GM23338 (cell line): ENCODE data around the gene RAD51AP2. TPM values are rescaled to one million over a fixed set of nuclear protein-coding genes. Genes with fewer than 3 reads are reported as not detected.

Experiments
- ATAC-seq: fragments of 200-7000 bp; cut with Tn5 transposase; 3 replicates; pipeline ENCODE4 v1.9.1; 2020
- DNase-seq: peaks from one replicate; pipeline ENCODE4 v3.0.0-alpha.2; 2015; ENCODE audit warnings: low spot score
- H2AFZ ChIP-seq: fragments of 200-600 bp; sonication (generic); 2 replicates; pipeline ENCODE4 v1.8.0; 2016; ENCODE audit warnings: antibody characterized with exemption, mild to moderate bottlenecking, moderate library complexity
- H3F3A ChIP-seq: fragments of 200-600 bp; sonication (generic); replicated peaks from 2 replicates; pipeline ENCODE4 v1.8.0; 2017; ENCODE audit warnings: antibody characterized with exemption, mixed run types, low read depth
- H3K27ac ChIP-seq: fragments of 200-600 bp; sonication (generic); 2 replicates; pipeline ENCODE4 v1.6.1; 2016; ENCODE audit warnings: low read depth
- H3K27me3 ChIP-seq: fragments of 200-600 bp; sonication (generic); 2 replicates; pipeline ENCODE4 v1.8.0; 2016; ENCODE audit warnings: mild to moderate bottlenecking, mixed run types, moderate library complexity; ENCODE audit not compliant: insufficient read depth
- H3K36me3 ChIP-seq: fragments of 200-600 bp; sonication (generic); 2 replicates; pipeline ENCODE4 v1.8.0; 2016; ENCODE audit warnings: mild to moderate bottlenecking; ENCODE audit not compliant: insufficient read depth
- H3K4me1 ChIP-seq: fragments of 200-600 bp; sonication (generic); 2 replicates; pipeline ENCODE4 v1.8.0; 2016; ENCODE audit warnings: mild to moderate bottlenecking, moderate library complexity; ENCODE audit not compliant: insufficient read depth
- H3K4me2 ChIP-seq: fragments of 200-600 bp; sonication (generic); 2 replicates; pipeline ENCODE4 v1.7.1; 2017; ENCODE audit warnings: mixed run types
- H3K4me3 ChIP-seq: fragments of 200-600 bp; sonication (generic); 2 replicates; pipeline ENCODE4 v1.6.1; 2016; ENCODE audit warnings: mixed run types
- H3K79me2 ChIP-seq: fragments of 200-600 bp; sonication (generic); replicated peaks from 2 replicates; pipeline ENCODE4 v1.8.0; 2017; ENCODE audit warnings: mild to moderate bottlenecking; ENCODE audit not compliant: insufficient read depth
- H3K9me2 ChIP-seq: fragments of 200-600 bp; sonication (generic); 2 replicates; pipeline ENCODE4 v1.8.0; 2017; ENCODE audit not compliant: insufficient read depth
- H4K20me1 ChIP-seq: fragments of 200-600 bp; sonication (generic); replicated peaks from 2 replicates; pipeline ENCODE4 v1.8.0; 2017; ENCODE audit warnings: mild to moderate bottlenecking; ENCODE audit not compliant: insufficient read depth
- H3K27ac Mint-ChIP-seq: 2 replicates; pipeline ENCODE4 v1.8.0; 2020; ENCODE audit warnings: inconsistent platforms, mild to moderate bottlenecking, moderate library complexity, mixed read lengths
- H3K27me3 Mint-ChIP-seq: 3 replicates; pipeline ENCODE4 v1.8.0; 2022; ENCODE audit warnings: low read depth, mild to moderate bottlenecking, moderate library complexity, mixed read lengths, inconsistent platforms; ENCODE audit not compliant: insufficient read depth, poor library complexity
- H3K36me3 Mint-ChIP-seq: 3 replicates; pipeline ENCODE4 v1.8.0; 2021; ENCODE audit warnings: low read depth, mild to moderate bottlenecking, inconsistent platforms, moderate library complexity, mixed read lengths
- H3K4me1 Mint-ChIP-seq: 3 replicates; pipeline ENCODE4 v1.8.0; 2020; ENCODE audit warnings: mild to moderate bottlenecking, inconsistent platforms, mixed read lengths
- H3K4me3 Mint-ChIP-seq: 3 replicates; pipeline ENCODE4 v1.8.0; 2021; ENCODE audit warnings: moderate library complexity, mild to moderate bottlenecking, inconsistent platforms, mixed read lengths
- H3K9me3 Mint-ChIP-seq: 3 replicates; pipeline ENCODE4 v1.8.0; 2020; ENCODE audit warnings: moderate library complexity, mild to moderate bottlenecking, inconsistent platforms, mixed read lengths
- CREB1 ChIP-seq: fragments of 250-450 bp; sonication (Bioruptor Pico); IDR thresholded peaks from 2 replicates; pipeline ENCODE4 v1.5.0; 2020; ENCODE audit warnings: low read depth, mild to moderate bottlenecking, moderate library complexity
- ETS1 ChIP-seq: IDR thresholded peaks from 2 replicates; pipeline ENCODE4 v1.6.1; 2016; ENCODE audit warnings: antibody characterized with exemption
- EZH2 ChIP-seq: fragments of 200-600 bp; sonication (generic); IDR thresholded peaks from one replicate; pipeline ENCODE4 v1.8.0; 2017; ENCODE audit warnings: antibody characterized with exemption, mild to moderate bottlenecking, low read depth; ENCODE audit not compliant: unreplicated experiment
- EZH2phosphoT487 ChIP-seq: fragments of 200-600 bp; sonication (generic); IDR thresholded peaks from one replicate; pipeline ENCODE4 v1.8.1; 2018; ENCODE audit warnings: antibody characterized with exemption; ENCODE audit not compliant: unreplicated experiment
- JUNB ChIP-seq: IDR thresholded peaks from one replicate; pipeline ENCODE4 v1.6.1; 2016; ENCODE audit warnings: antibody characterized with exemption; ENCODE audit not compliant: unreplicated experiment
- NANOG ChIP-seq: IDR thresholded peaks from 2 replicates; pipeline ENCODE4 v1.6.1; 2016; ENCODE audit warnings: antibody characterized with exemption, borderline replicate concordance
- POLR2AphosphoS5 ChIP-seq: IDR thresholded peaks from 2 replicates; pipeline ENCODE4 v1.6.1; 2016; ENCODE audit warnings: antibody characterized with exemption, low read depth
- REST ChIP-seq: IDR thresholded peaks from one replicate; pipeline ENCODE4 v1.6.1; 2018; ENCODE audit warnings: antibody characterized with exemption; ENCODE audit not compliant: unreplicated experiment
- STAT1 ChIP-seq: IDR thresholded peaks from one replicate; pipeline ENCODE4 v1.6.1; 2016; ENCODE audit warnings: antibody characterized with exemption; ENCODE audit not compliant: unreplicated experiment
- ZNF331 ChIP-seq: fragments of 250-450 bp; sonication (Bioruptor Pico); IDR thresholded peaks from 2 replicates; pipeline ENCODE4 v1.5.0; 2020; ENCODE audit warnings: low read depth, mild to moderate bottlenecking, moderate library complexity
- polyA plus RNA-seq: library from polyadenylated mRNA; unstranded; fragments of >200 nt; fragmentation: Nextera tagmentation; extraction: Ambion mirVana; gene quantifications from 2 replicates; pipeline ENCODE4 v1.2.1, GENCODE V29; 2016
- total RNA-seq: library from RNA; depleted of rRNA; stranded (reverse); fragments of >200 nt; shearing (Covaris generic); gene quantifications from 2 replicates; pipeline ENCODE4 v1.2.3, GENCODE V29; 2014

RAD51AP2 gene
- total and polyA plus RNA-seq, 2 experiments from 2014 or later = 0.16 to 0.38 TPM

GRCh38 chr2:17506736-17507616 is 11.3 kb downstream of the RAD51AP2 start (continued):
- TF ChIP-seq REST = no peak
- TF ChIP-seq EZH2phosphoT487 = no peak
- TF ChIP-seq NANOG = no peak
- no peak for TF ChIP-seq POLR2AphosphoS5

- Mint-ChIP-seq H3K27ac (no peak overlapping the region), H3K9me3 (no peaks in the 10 kb centered on the region), H3K4me3 (no peak overlapping the region), H3K27me3 (no peaks in the 10 kb centered on the region), H3K4me1 (no peaks in the 10 kb centered on the region), H3K36me3 (no peaks in the 10 kb centered on the region)
- ATAC-seq = no peak
- H3K36me3 ChIP-seq = no peaks in the 10 kb centered on the region
- no peaks in the 10 kb centered on the region for H3K27me3 ChIP-seq
- H3K9me2 ChIP-seq = no peaks in the 10 kb centered on the region
- H3F3A ChIP-seq = no peaks in the 10 kb centered on the region
- no peak overlapping the region for H3K27ac ChIP-seq
- H3K4me2 ChIP-seq = no peak overlapping the region
- H2AFZ ChIP-seq = no peak overlapping the region
- H3K79me2 ChIP-seq = no peaks in the 10 kb centered on the region
- no peaks in the 10 kb centered on the region for H3K4me1 ChIP-seq
- no peak for DNase-seq
- no peak overlapping the region for H3K4me3 ChIP-seq
- no peaks in the 10 kb centered on the region for H4K20me1 ChIP-seq
- TF ChIP-seq EZH2 (no peak), CREB1 (CRISPR knock-in tag) (no peak), ZNF331 (CRISPR knock-in tag) (no peak), REST (no peak), JUNB (no peak), POLR2AphosphoS5 (no peak), ETS1 (no peak), STAT1 (no peak)
Measured at GRCh38 chr2:17497718-17498117, 20.5 kb downstream of the RAD51AP2 start.
